Effector memory CD4-positive, alpha-beta T cell (primary cell): ENCODE results near the gene CDHR5.

Experiments
- DNase-seq, 3 donors: peaks; one replicate each; pipeline ENCODE4 v3.0.0-alpha.2; 2020
- H3K27ac ChIP-seq: 2 replicates; pipeline ENCODE4 v1.7.0; 2013; ENCODE audit warnings: mild to moderate bottlenecking, low read length, moderate library complexity; ENCODE audit not compliant: insufficient read depth, poor library complexity, severe bottlenecking
- H3K27me3 ChIP-seq: replicated peaks from 2 replicates; pipeline ENCODE4 v1.7.0; 2013; ENCODE audit warnings: mild to moderate bottlenecking, low read length; ENCODE audit not compliant: insufficient read depth, control insufficient read depth, poor library complexity, severe bottlenecking
- H3K36me3 ChIP-seq: 2 replicates; pipeline ENCODE4 v1.7.0; 2013; ENCODE audit warnings: mild to moderate bottlenecking, low read length, moderate library complexity; ENCODE audit not compliant: control insufficient read depth, insufficient read depth
- H3K4me1 ChIP-seq: 2 replicates; pipeline ENCODE4 v1.7.0; 2013; ENCODE audit warnings: low read length, mild to moderate bottlenecking; ENCODE audit not compliant: control insufficient read depth, insufficient read depth, poor library complexity, severe bottlenecking
- H3K4me3 ChIP-seq: 2 replicates; pipeline ENCODE4 v1.7.0; 2013; ENCODE audit warnings: low read length, low read depth, mild to moderate bottlenecking; ENCODE audit not compliant: insufficient read depth, poor library complexity, severe bottlenecking
- H3K9me3 ChIP-seq: 2 replicates; pipeline ENCODE4 v1.7.0; 2013; ENCODE audit warnings: mild to moderate bottlenecking, low read length, moderate library complexity; ENCODE audit not compliant: control insufficient read depth

The CDHR5 gene

DNA sequence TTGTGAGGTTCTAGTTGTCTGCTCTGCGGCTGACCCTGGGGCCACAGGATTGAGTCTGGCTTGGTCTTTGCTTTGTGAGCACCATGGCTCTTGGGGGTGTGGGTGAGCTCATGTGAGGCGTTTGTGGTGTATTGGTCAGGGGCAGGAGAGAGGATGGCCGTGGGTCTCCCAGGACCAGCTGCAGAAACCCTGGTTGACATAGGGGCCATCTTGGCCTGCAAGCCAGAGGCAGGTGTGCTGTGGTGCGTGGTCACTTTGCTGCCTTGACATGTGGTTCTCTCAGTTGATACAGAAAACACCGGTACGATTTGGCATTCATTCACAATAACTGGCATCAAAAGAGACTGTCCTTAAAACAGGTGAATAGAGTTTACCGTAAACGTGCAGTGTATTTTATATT, 37.2 kb downstream of the CDHR5 start:
- no peak for DNase-seq
- Histone ChIP-seq H3K27ac (peak overlapping the region; percentile 67), H3K27me3 (no peaks in the 10 kb centered on the region), H3K4me3 (no peak overlapping the region), H3K36me3 (peaks cover 64% of the 10 kb centered on the region), H3K9me3 (no peaks in the 10 kb centered on the region), H3K4me1 (peaks cover 15% of the 10 kb centered on the region)

DNA sequence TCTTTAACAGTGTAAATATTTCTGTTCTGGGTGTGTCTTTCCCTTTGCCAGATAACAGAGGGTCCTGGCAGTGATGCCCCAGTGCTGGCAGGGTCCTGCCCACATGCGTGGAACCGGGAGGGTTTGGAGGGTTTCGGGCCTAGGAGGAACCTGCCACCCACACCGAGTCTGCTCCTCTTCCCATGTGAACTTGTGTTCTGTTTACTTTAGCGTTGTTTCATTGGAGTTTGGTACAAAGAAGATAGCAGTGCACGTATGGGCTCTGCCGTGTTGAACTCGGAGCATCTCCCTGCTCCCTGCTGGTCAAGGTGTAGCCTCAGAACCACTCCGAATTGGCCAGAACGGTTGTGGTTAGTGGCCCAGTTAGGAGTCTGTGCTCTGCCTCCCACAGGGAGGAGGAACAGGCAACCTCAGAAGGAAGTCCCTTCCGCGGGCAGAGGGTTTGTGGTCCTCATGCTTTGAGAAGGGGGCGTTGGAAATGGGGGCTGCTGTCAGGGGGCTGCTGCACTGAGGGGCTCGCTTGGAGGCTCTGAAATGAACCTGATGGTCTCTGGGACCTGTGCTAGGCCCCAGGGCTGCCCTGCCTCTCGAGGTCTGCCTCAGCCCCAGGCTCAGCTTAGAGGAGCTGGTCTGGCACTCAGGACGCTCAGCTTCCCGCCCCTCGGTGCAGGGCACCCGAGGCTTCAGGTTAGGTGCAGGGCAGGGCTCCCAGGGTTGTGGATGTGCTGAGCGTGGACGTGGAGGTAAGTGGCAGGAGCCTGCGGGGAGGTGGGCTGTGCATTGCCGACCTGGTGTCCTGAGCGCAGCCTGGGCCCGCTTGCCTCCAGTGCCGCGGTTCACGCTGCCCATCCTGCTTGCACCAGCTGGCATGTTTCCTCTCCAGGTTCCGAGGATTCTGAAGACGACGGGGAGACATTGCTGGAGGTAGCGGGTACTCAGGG, 38.1 kb downstream of the CDHR5 start:
- H3K27ac ChIP-seq, result peak overlapping the region; percentile 23
- H3K4me1 ChIP-seq, result peaks cover 15% of the 10 kb centered on the region
- H3K36me3 ChIP-seq, result peaks cover 63% of the 10 kb centered on the region
- no peaks in the 10 kb centered on the region for H3K9me3 ChIP-seq
- no peaks in the 10 kb centered on the region for H3K27me3 ChIP-seq
- no peak for DNase-seq
- no peak overlapping the region for H3K4me3 ChIP-seq

DNA sequence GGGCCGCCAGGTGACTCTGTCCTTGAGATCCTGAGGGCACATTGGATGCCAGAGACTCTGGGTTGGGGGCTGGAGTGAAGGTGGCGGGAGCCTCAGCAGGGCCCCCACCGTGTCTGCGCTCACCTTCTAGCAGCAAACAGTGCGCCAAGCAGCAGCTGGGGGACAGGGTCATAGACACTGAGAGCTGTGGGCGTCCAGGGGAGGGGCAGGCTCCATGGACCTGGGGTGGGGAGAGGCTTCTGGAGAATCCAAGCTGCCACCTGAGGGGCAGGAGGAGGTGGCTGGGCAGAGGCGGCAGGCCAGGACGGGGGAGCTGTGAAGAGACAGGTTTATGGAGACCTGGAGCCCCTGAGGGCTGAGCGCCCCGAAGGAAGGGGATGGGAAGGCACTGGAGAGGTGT, 40.5 kb downstream of the CDHR5 start:
- no peak overlapping the region for H3K27ac ChIP-seq
- peaks cover 28% of the 10 kb centered on the region for H3K4me1 ChIP-seq
- no peak for DNase-seq
- no peaks in the 10 kb centered on the region for H3K27me3 ChIP-seq
- H3K9me3 ChIP-seq, result no peaks in the 10 kb centered on the region
- no peak overlapping the region for H3K4me3 ChIP-seq
- H3K36me3 ChIP-seq, result peaks cover 44% of the 10 kb centered on the region

DNA sequence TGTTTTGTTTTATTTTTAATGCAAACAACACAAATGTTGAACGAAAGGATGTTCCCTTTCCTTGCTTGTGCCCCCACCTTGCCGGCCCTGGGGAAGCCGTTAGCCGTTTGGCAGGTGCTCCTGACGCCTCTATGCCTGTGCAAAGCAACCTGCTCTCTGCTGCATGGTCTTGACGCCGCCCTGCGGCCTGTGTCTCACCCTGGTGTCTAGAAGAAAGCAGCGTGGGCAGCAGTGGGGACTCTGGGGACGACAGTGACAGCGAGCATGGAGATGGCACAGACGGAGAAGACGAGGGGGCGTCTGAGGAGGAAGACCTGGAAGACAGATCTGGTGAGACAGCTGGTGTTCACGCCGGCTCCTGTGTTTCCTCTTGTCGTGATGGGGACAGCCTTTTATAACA, 43.0 kb downstream of the CDHR5 start:
- Histone ChIP-seq H3K4me3 (no peak overlapping the region), H3K27me3 (no peaks in the 10 kb centered on the region), H3K27ac (no peak overlapping the region), H3K4me1 (peaks cover 37% of the 10 kb centered on the region), H3K36me3 (peaks cover 31% of the 10 kb centered on the region), H3K9me3 (no peaks in the 10 kb centered on the region)
- DNase-seq, result no peak

DNA sequence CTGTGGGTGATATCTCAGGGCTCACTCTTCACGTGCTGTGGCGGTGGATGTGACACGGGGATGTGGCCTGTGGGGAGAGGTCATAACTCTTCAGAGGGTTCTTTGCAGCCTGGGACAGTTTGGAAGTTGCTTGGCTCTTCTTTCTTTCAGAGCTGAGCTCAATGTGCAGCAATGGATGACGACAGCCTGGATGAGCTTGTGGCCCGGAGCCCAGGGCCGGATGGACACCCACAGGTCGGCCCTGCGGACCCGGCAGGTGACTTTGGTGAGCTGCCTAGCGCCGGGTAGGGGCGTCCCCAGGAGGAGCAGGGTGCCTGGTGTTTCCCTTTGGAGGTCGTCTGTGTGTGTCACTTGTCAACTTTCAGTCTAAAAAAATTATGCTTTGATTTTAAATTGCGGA, 43.4 kb downstream of the CDHR5 start:
- H3K27me3 ChIP-seq, result no peaks in the 10 kb centered on the region
- H3K4me1 ChIP-seq, result peaks cover 35% of the 10 kb centered on the region
- H3K27ac ChIP-seq, result no peak overlapping the region
- peaks cover 27% of the 10 kb centered on the region for H3K36me3 ChIP-seq
- no peak for DNase-seq
- no peaks in the 10 kb centered on the region for H3K9me3 ChIP-seq
- H3K4me3 ChIP-seq, result no peak overlapping the region

DNA sequence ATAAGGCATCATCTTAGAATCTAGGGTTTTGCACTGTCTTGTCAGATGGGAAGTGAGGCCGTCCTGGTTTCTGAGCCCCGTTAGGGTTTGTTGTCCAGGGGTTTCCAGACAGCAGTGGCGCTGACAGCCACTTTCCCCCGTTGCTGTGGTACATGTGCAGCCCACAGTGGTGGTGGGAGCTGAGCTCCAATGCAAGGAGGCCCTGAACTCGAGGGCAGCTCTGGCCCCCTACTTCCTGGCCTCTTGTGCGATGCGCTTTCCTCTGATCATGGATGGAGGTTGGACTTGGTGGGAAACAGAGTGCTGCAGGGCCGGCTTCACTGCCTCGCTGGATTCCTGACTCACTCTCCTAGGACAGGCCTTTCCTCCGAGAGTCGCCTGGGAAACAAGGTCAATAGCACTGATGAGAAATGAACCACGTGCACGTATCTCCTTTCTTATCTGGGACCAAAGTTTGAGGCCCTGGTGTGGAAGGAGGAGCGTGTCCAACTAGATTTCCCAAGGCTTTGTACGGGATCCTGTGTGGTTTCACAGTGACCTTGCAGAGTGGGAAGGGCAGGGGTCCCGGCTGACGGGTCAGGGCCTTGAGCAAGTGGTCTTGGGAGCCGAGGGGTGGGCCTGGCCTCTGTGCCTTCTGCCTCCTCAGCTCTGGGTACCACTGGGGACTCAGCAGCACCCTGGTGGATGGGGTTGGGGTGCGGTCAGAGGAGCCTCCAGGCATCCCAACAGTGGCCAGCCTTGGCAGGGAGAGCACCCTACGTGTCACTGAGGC, 44.7 kb downstream of the CDHR5 start:
- no peak overlapping the region for H3K4me3 ChIP-seq
- no peak for DNase-seq
- no peak overlapping the region for H3K27ac ChIP-seq
- no peaks in the 10 kb centered on the region for H3K9me3 ChIP-seq
- peaks cover 25% of the 10 kb centered on the region for H3K36me3 ChIP-seq
- H3K27me3 ChIP-seq, result no peaks in the 10 kb centered on the region
- peaks cover 41% of the 10 kb centered on the region for H3K4me1 ChIP-seq

DNA sequence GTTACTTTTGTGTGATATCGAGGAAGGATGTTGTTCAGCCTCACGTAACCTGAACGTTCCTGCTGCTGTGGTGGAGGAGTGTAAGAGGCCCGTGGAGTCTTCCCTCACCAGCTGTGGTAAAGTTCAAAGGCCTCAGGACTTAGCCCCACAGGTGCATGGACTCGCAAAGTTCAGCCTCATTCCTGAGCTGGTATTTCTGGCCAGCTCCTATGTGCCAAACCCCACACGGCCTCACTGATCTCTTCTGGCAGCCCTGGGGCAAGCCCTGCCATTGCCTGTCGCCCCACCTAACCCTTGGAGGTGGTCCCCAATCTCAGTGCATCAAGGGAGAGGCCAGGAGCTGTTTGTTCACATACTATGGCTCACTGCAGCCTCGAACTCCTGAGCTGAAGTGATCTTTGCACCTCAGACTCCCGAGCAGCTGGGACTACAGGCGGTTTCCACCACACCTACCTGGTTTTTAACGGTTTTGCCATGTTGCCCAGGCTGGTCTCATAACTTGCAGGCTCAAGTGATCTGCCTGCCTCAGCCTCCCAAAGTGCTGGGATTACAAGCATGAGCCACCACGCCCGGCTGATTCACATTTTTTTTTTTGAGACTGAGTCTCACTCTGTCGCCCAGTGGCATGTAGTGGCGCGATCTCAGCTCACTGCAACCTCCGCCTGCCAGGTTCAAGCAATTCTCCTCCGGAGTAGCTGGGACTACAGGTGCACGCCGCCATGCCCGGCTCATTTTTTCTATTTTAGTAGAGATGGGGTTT, 46.3 kb downstream of the CDHR5 start:
- Histone ChIP-seq H3K9me3 (no peaks in the 10 kb centered on the region), H3K4me1 (peaks cover 50% of the 10 kb centered on the region), H3K4me3 (no peak overlapping the region), H3K36me3 (peaks cover 14% of the 10 kb centered on the region), H3K27ac (no peak overlapping the region), H3K27me3 (no peaks in the 10 kb centered on the region)
- DNase-seq, result no peak

DNA sequence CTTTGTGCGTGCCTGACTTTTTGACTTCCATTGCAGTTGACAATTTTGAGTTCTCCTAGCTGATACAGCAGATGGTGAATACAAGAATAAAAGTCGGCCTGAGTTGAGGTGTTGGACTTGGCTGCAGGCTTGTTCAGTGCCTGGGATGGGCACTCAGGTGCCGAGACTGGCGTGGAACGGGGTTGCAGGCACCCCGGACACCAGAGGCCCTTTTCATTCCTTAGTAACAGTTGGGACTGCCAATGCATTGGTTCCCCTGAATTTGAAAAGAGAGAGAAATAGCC, 47.2 kb downstream of the CDHR5 start:
- H3K4me1 ChIP-seq, result peaks cover 50% of the 10 kb centered on the region
- peaks cover 7% of the 10 kb centered on the region for H3K36me3 ChIP-seq
- H3K9me3 ChIP-seq, result no peaks in the 10 kb centered on the region
- H3K4me3 ChIP-seq, result peak overlapping the region; percentile 50
- DNase-seq, result no peak
- H3K27ac ChIP-seq, result no peak overlapping the region
- no peaks in the 10 kb centered on the region for H3K27me3 ChIP-seq

DNA sequence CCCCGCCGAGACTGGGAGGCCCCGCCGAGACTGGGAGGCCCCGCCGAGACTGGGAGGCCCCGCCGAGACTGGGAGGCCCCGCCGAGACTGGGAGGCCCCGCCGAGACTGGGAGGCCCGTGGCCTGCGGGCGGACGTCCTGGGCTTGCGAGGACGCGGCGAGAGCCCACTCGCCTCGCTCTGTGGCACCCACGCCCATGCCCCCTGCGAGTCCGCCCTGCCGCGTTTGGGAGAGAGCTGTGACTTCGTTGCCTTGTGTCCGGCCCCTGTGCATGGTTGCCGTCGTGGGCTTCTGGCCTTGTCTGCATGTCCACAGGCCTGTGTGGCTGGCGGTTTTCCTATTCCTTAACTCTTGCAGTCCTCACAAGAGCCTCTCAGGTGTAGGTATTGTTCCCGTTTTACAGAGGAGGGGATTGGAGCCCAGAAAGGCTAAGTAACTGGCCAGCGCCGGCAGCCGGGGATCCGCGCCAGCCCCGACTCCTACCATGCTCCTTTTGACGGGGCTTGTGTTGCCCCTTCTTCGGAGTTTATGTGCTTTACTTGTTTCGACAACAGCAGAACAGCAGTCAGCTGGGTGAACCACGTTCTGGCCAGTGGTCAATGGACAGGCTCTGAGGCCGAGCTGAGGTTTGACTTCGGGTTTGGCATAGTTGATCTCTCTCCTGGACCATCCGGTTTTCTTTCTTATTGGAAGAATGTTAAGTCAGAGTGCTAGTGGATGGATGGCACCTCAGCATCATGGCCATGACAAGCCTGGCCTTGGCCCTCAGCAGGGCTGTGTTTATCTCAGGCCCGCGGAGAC, 47.7 kb downstream of the CDHR5 start:
- H3K27ac ChIP-seq, result peak overlapping the region; percentile 92
- peaks cover 5% of the 10 kb centered on the region for H3K36me3 ChIP-seq
- H3K4me1 ChIP-seq, result peaks cover 50% of the 10 kb centered on the region
- H3K27me3 ChIP-seq, result no peaks in the 10 kb centered on the region
- H3K4me3 ChIP-seq, result peak overlapping the region; percentile 50
- no peaks in the 10 kb centered on the region for H3K9me3 ChIP-seq
- no peak for DNase-seq
